Measurements from ENCODE around the gene CATSPER2.
"Not testable (repeated sequence)": the region's sequence is repeated elsewhere in the genome, so short reads cannot be mapped to it uniquely, and the experiment has no call there.

The CATSPER2 gene

DNA sequence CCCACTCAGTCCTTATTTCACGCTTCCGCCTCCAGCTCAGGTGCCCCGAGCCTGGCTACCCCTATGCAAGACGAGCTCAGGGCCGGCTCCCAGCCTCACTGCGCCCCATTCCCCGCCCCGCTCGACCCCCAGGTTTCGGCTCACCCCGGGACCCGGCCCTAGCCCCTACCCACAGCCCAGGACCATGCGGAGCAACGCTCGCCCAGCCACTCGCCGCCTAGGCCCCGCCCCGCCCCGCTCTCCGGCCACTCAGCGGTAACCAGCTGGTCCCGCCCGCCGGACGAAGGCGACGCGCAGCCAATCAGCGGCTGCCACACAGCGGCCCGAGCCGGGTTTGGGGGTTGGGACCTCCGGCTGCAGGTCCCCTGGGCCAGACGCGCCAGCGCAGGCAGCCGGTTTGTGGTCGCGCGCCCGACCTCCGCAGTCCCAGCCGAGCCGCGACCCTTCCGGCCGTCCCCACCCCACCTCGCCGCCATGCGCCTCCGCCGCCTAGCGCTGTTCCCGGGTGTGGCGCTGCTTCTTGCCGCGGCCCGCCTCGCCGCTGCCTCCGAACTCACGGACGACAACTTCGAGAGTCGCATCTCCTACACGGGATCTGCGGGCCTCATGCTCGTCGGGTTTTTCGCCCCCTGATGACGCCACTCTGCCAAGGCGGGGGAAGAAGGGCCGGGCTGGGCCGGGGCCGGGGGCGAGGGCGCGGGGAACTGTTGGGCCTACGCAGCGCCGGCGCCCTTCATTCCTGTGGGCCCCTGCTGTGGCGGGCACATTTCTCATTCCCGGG lies at the start of gene CATSPER2:
Gene CATSPER2, minus strand, starts transcription at position 196 of the 781 bp plus-strand sequence. CDS start 783 bp downstream, outside the sequence.
- DNase-seq (no peak), ATAC-seq (peak; percentile 19)

DNA sequence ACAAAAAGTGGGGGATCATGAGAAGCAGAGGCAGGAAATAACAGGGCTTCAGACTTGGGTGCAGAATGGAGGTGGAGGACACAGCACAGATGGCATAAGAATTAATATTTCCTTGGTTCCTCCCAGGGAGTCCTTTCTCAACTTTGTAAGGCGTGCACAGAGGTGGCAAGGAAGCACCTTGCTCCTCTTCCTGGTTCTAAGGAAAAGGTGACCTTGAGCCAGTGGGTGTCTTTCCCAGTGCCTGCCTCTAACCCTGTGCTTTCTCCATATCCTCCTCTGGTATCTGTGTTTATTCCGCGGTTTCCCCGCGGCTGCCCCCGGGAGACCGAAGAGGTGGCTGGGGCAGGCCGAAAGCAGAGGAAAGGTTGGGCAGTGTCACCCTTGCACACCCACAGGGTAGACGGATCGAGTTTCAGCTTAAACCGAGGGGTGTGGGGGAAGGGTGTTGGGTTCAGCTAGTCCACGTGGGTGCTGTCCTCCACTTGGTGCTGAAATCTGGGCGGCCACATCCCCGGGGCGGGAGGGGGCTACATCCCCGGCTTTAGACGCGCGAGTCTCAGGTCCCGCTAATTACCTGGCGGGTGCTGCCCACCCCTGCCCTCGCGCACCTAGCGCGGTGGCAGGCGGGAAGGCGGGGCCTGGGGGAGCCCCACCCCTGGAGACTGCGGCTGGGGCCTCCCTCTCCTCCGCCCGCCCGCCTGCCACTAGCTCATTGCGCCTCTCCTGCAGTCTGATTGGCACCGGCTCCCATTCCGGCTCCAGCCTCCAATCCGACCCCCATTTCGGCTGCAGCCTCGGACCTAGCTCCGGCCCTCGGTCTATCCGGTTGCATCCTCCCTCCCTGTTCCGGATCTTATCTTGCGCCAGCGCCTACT lies 44.7 kb upstream of the CATSPER2 start, which contains the start of gene CKMT1A:
Gene CKMT1A, plus strand, starts transcription at position 712 of the 875 bp plus-strand sequence. CDS start 192 bp downstream, outside the sequence.
- DNase-seq, result not testable (repeated sequence)
- peak; percentile 37 for ATAC-seq

DNA sequence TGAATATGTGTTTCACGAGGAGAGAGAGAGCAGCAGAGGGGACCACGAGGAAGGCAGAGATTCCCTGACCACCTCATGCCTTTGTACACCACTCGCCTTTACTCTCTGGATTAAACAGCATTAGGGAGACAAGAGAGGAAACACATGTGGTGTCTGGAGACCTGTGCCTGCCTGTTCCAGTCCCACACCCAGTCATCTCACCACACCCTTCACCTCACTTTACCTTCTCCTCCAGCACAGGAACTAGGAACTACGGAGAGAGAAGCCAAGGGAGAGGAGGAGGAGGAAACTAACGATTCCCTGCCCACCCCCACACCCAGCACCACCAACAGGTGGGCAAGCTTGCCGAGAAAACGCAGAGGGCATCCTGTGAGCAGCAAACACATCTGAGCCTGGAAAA lies 44.0 kb upstream of the CATSPER2 start:
- ATAC-seq, DNase-seq: not testable (repeated sequence)

DNA sequence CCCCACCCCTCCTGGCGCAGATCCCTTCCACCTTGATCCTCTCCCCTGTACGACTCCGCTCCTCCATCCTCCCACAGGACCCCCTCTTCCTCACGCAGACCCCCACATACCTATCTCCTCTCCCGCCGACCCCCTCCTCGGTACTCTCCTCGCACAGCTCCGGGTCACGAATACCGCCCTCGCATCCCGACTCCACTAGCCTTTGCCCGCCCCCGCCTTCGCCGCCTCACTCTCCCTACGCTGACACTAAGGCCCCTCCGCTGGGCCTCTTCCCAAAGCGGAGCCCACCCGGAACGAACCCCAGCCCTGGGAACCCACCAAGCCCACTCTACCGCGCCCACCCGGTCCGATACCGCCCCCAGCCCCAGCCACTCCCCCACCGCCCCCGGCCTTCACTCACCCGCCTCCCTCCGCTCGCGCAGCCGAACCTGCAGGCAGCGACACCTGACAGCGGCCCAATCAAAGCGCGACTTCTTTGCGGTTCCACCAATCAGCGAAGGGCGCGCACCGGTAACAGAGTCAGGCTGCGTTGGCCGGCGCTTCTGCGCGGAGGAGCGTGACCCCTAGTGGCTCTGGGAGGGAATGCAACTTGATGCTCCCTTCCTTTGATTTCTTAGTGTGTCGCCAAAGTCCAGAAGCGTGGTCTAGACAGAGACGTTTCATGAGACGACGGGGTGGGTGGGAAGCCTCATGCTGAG lies 41.1 kb upstream of the CATSPER2 start:
- not testable (repeated sequence) for DNase-seq
- ATAC-seq, result peak; percentile 98

DNA sequence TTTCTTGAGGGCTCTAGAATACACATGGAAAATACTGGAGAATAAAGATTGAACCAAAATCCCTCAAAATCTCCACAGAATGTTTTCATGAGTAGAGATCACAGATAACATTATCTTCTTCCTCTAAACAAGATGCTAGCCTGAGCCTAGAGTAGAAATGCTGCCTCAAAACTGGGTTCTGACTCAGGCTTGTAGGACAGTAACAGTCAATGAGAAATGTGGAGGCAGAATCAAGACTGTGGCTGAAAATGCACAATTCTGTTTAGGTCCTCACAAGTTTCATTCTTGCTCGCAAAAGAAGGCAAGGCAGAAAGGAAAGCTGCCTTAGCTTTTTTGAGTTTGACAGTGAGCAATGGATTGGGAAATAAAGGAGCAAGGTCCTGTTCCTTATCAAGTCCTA lies 25.5 kb upstream of the CATSPER2 start:
- ATAC-seq, DNase-seq: not testable (repeated sequence)

DNA sequence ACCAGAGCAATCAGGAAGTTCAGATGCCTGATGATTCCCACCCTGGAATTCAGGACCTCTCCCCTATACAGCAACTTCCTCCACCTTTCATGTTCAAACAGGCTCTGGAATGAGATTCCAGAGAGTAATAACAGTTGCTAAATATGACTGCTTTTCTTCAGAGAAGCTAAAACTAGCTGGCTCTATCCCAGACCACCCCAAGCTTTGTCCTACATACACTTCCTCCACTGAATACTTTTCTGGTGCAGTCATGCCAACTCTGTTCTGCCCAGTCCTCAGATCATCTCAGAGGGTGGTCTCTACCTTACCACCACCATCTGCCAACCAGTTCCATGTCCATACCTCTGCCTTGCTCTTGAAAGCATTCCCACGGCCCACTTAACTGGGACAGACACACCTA lies 17.5 kb upstream of the CATSPER2 start:
- not testable (repeated sequence) for DNase-seq, ATAC-seq

DNA sequence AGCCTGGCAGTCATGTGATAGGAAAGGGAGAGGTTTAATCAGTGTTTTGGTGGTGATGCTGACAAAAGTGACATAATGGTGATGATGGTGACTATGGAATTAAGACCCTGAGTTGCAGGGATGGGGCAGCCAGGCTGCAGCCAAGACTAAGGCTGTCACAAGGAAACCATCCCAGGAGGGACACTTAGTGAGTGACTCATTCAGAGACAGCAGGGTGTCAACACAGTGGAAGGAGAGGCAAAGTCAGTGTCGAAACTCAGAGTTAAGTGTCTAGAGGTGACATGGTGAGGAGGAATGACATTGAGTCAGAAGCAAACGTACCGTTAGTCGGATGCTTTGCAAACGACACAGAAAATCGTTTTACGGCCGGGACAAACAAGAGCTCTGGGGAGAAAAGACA lies 14.7 kb upstream of the CATSPER2 start:
- DNase-seq, ATAC-seq: not testable (repeated sequence)

DNA sequence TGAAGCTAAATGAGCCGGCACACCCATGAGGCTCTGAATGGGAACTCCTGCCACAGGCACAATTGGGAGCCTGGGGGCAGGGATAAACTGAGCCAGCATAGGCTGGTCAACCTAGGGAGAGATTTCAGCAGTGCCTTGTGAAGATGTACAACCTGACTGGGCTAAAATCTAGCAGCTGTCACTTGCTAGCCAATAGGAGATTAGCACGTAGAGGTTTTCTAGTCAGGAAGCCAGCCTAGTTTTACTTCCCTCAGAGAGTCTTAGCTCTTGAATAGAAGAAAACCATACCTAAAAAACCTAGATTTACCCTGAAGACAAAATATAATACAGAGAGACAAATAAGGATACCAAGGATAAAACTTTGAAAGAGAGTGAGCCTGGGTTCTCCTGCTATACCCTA lies 13.6 kb upstream of the CATSPER2 start:
- ATAC-seq, DNase-seq: not testable (repeated sequence)

DNA sequence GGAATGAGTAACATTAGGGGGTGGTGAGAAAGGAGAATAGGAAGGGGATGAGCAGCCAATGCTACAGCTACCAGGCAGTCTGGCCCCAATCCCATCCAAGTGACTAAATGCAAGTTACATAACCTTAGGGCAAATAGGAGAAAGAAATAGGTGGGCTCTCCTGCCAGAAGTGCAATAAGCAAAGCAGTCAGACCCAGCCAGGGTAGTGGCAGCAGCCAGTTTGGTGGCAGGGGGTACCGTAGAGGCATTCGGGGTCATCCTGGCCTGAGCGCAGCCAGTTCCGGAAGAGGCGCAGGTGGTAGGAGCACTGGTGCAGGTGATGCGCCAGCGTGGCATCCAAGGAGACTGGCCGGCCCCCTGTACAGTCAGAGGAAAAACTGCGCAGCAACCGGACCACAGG lies 11.1 kb upstream of the CATSPER2 start:
- ATAC-seq, DNase-seq: not testable (repeated sequence)

DNA sequence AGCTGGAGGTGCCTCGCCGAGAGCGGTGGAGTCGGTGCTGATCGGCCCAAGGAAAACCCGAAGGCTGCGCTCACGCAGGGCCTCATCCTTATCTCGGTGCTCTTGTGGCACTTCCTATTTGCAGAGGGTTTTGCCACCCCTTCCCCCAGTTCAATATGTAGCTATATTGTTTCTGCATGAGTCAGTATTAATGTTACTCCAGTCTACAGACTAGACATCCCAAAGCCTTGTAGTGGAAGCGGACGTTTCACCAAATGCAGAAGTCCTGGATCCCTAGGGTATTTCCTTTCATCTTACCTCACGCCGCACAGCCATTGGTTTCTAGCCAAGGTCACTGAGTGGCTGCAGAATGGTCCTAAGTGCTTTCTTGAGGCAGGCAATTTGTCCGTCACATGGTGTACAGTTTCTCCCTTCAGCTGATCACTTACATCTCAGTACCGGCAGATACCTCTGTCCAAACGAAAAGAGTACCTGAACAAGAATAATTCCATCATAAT lies 834 bp upstream of the CATSPER2 start:
- DNase-seq, ATAC-seq: not testable (repeated sequence)

DNA sequence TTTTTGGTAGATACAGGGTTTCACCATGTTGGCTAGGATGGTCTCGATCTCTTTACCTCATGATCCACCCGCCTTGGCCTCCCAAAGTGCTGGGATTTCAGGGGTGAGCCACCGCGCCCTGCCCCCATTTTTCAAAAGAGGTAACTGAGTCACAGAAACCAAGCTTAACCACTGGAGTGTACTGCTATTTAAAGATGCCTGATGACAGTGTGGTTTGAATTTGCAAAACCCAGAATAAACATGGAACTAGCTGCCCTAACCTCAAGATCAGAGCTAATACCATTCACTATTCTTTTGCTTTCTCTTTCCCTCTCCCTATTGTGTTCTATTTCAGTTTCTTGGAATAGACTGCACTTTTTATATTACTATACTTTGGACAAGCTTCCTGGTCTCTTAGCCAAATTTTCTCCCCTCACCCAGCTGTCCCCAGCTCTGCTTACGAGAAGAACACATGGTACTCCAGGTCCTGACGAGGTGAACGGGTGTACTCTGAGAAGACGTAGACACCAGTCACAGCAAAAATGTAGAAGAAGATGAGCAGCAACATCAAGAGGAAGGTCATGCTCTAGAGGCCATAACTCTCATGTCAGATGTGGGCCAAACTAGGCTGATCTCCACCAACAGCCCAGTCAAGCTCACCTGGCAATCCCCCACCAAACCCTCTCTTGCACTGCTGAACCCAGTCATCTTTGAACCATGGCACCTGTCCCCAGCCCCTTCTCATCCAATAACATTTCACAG lies 10.0 kb downstream of the CATSPER2 start:
- ATAC-seq, DNase-seq: not testable (repeated sequence)

DNA sequence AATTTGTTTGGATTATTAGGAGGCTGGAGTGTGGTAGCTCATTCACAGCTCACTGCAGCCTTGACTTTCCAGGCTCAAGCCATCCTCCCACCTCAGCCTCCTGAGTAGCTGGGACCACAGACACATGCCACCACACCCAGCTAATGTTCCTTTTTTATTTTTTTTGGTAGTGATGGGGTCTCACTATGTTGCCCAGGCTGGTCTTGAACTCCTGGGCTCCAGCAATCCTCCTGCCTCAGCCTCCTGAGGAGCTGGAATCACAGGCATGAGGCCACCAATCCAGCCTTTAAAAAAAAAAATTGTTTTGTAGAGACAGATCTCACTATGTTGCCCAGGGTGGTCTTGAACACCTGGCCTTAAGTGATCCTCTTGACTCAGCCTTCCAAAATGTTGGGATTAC lies 21.7 kb downstream of the CATSPER2 start:
- ATAC-seq, DNase-seq: not testable (repeated sequence)

DNA sequence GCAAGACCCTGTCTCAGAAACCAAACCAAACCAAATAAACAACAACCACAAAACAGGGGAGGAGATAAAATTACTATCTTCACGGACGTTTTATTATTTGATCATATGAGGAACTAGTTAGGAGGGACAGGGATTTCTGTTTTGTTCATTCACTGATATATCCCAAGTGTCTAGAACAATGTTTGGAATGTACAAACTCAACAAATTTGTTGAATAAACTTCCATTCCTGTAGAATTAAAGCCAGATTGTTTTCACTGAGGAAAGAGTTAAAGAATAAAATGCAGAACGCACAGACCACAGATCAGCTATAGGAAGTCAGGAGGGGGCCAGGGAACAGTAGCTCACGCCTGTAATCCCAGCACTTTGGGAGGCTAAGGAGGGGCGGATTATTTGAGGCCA lies 23.5 kb downstream of the CATSPER2 start:
- no peak for ATAC-seq
- no peak for DNase-seq

DNA sequence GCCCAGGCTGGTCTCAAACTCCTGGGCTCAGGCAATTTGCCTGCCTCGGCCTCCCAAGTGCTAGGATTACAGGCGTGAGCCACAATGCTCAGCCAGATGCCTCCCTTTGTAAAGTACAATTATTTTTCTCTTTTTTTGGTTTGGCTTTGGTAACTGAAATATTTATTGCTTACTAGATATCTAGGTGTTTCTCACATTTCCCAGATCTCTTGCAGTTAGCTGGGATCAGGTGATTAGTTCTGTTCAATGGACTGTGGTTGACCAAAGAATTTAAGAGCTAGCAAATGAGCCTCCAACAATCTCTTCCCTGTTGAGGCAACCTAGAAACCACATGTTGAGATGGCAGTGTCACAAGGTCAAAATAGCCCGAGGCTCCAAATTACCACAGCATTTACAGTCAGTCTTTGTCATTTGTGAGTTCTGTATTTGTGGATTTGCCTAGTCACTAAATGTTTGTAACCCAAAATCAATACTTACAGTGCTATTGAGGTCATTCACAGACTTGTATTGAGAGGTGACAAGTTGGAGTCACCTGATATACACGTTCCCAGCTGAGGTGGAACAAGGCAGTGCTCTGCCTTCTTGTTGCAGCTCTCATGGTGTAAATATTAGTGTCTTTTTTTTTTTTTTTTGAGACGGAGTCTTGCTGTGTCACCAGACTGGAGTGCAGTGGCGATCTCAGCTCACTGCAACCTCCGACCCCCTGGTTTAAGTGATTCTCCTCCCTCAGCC lies 26.4 kb downstream of the CATSPER2 start:
- DNase-seq, ATAC-seq: not testable (repeated sequence)

DNA sequence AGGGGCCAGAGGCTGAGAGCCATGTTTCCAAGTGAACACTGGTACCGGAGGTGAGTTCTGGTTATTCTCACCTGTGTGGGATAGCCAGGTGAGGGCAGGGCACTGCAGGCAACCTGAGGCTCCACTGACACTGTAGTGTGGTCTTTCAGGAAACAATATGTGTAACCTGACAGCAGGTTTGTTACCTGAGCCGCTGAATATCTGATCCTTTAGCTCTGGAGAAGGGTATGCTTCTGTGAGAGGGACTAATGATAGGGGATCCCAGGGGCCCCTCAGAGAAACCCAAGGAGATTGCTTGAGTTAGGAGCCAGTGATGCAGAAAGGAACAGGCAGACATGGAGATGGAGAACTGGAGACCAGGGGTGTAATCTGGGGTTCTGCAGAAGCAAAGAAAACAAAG lies 29.9 kb downstream of the CATSPER2 start, which contains the start of gene STRC:
Gene STRC, minus strand, starts transcription at position 101 of the 400 bp plus-strand sequence. Its CDS starts 78 bp downstream, at position 23.
- ATAC-seq, DNase-seq: not testable (repeated sequence)

DNA sequence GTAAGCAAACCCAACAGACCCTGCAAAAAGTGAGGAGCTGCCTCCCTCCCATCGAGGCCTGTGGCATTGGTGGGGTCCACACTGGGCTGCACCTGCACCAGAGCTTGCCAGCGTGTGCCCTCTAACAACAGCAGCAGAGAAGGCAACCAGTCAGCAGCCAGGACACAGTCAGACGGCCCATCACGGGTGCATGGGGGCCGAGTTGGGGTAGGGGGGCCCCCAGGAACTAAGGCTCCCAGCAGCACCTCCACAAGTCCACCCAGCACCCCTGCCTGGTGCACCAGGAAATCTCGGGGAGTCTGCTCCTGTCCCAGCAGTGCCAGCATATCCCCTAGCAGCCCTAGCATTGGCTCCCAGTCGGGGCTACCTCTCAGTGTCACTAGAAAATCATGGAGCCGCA lies 30.9 kb downstream of the CATSPER2 start:
- DNase-seq, result not testable (repeated sequence)
- ATAC-seq, result peak; percentile 46

DNA sequence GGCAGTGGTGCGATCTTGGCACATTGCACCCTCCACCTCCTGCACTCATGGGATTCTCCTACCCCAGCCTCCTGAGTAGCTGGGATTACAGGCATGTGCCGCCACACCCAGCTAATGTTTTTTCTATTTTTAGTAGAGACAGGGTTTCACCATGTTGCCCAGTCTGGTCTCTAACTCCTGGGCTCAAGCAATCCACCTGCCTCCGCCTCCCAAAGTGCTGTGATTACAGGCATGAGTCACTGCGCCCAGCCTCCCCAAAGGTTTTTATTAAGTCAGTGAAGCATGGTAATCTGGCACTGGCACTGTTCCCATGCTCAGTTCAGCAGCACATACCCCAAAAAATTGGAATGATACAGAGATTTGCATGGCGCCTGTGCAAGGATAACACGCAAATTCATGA lies 46.4 kb downstream of the CATSPER2 start:
- not testable (repeated sequence) for DNase-seq, ATAC-seq

DNA sequence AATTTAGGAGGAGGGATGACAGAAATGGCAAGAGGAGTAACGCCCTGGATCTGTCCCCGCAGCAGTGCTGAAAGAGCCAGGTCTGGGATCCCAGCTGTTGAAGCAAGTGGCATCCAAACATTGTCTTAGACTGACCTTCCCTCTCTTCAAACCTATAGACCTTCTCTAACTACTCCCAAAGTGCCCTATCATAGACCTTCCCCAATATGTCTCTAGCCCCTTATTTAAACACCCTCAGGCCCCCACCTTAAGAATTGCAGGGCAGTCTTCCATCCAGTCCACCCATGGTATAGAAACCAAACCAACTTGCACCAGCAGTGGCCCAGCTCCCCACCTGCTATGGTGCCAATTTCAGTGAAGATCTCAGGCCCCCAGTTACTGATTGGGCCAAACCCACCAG lies 48.4 kb downstream of the CATSPER2 start:
- ATAC-seq, DNase-seq: not testable (repeated sequence)

DNA sequence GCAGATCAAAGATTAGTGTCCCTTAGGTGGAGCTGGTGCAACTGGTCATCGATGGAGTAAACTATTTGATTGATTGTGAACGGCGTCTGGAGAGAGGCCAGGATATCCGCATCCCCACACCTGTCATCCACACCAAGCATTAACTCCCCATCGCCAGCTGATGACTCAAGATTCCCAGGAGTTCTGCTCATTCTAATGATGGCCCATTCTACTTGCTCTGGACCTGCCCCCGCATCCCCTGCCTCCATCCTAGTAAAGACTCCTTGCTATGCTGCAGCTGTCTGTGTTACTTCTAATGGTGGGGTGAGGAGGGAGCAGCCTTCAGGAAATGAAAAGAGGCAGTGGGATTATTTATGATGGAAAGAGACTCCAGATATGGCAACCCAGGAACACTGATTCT lies 49.5 kb downstream of the CATSPER2 start:
- ATAC-seq, DNase-seq: not testable (repeated sequence)

Data from stimulated activated naive CD8-positive, alpha-beta T cell treated with anti-CD3 and anti-CD28 coated beads, Interleukin-15, Interleukin-2, amounts not matched to agents 100 U/mL and 50 U/mL, for 24 hours (primary cell).